GM23338 (cell line): ENCODE measurements around the gene ACAD8. TPM values are rescaled to one million over a fixed set of nuclear protein-coding genes. Genes with fewer than 3 reads are reported as not detected.

Experiments used
- ATAC-seq: fragments of 200-7000 bp; cut with Tn5 transposase; 3 replicates; pipeline ENCODE4 v1.9.1; 2020
- DNase-seq: peaks from one replicate; pipeline ENCODE4 v3.0.0-alpha.2; 2015; ENCODE audit warnings: low spot score
- H2AFZ ChIP-seq: fragments of 200-600 bp; sonication (generic); 2 replicates; pipeline ENCODE4 v1.8.0; 2016; ENCODE audit warnings: antibody characterized with exemption, mild to moderate bottlenecking, moderate library complexity
- H3F3A ChIP-seq: fragments of 200-600 bp; sonication (generic); replicated peaks from 2 replicates; pipeline ENCODE4 v1.8.0; 2017; ENCODE audit warnings: antibody characterized with exemption, mixed run types, low read depth
- H3K27ac ChIP-seq: fragments of 200-600 bp; sonication (generic); 2 replicates; pipeline ENCODE4 v1.6.1; 2016; ENCODE audit warnings: low read depth
- H3K27me3 ChIP-seq: fragments of 200-600 bp; sonication (generic); 2 replicates; pipeline ENCODE4 v1.8.0; 2016; ENCODE audit warnings: mild to moderate bottlenecking, mixed run types, moderate library complexity; ENCODE audit not compliant: insufficient read depth
- H3K36me3 ChIP-seq: fragments of 200-600 bp; sonication (generic); 2 replicates; pipeline ENCODE4 v1.8.0; 2016; ENCODE audit warnings: mild to moderate bottlenecking; ENCODE audit not compliant: insufficient read depth
- H3K4me1 ChIP-seq: fragments of 200-600 bp; sonication (generic); 2 replicates; pipeline ENCODE4 v1.8.0; 2016; ENCODE audit warnings: mild to moderate bottlenecking, moderate library complexity; ENCODE audit not compliant: insufficient read depth
- H3K4me2 ChIP-seq: fragments of 200-600 bp; sonication (generic); 2 replicates; pipeline ENCODE4 v1.7.1; 2017; ENCODE audit warnings: mixed run types
- H3K4me3 ChIP-seq: fragments of 200-600 bp; sonication (generic); 2 replicates; pipeline ENCODE4 v1.6.1; 2016; ENCODE audit warnings: mixed run types
- H3K79me2 ChIP-seq: fragments of 200-600 bp; sonication (generic); replicated peaks from 2 replicates; pipeline ENCODE4 v1.8.0; 2017; ENCODE audit warnings: mild to moderate bottlenecking; ENCODE audit not compliant: insufficient read depth
- H3K9me2 ChIP-seq: fragments of 200-600 bp; sonication (generic); 2 replicates; pipeline ENCODE4 v1.8.0; 2017; ENCODE audit not compliant: insufficient read depth
- H4K20me1 ChIP-seq: fragments of 200-600 bp; sonication (generic); replicated peaks from 2 replicates; pipeline ENCODE4 v1.8.0; 2017; ENCODE audit warnings: mild to moderate bottlenecking; ENCODE audit not compliant: insufficient read depth
- H3K27ac Mint-ChIP-seq: 2 replicates; pipeline ENCODE4 v1.8.0; 2020; ENCODE audit warnings: inconsistent platforms, mild to moderate bottlenecking, moderate library complexity, mixed read lengths
- H3K27me3 Mint-ChIP-seq: 3 replicates; pipeline ENCODE4 v1.8.0; 2022; ENCODE audit warnings: low read depth, mild to moderate bottlenecking, moderate library complexity, mixed read lengths, inconsistent platforms; ENCODE audit not compliant: insufficient read depth, poor library complexity
- H3K36me3 Mint-ChIP-seq: 3 replicates; pipeline ENCODE4 v1.8.0; 2021; ENCODE audit warnings: low read depth, mild to moderate bottlenecking, inconsistent platforms, moderate library complexity, mixed read lengths
- H3K4me1 Mint-ChIP-seq: 3 replicates; pipeline ENCODE4 v1.8.0; 2020; ENCODE audit warnings: mild to moderate bottlenecking, inconsistent platforms, mixed read lengths
- H3K4me3 Mint-ChIP-seq: 3 replicates; pipeline ENCODE4 v1.8.0; 2021; ENCODE audit warnings: moderate library complexity, mild to moderate bottlenecking, inconsistent platforms, mixed read lengths
- H3K9me3 Mint-ChIP-seq: 3 replicates; pipeline ENCODE4 v1.8.0; 2020; ENCODE audit warnings: moderate library complexity, mild to moderate bottlenecking, inconsistent platforms, mixed read lengths
- CREB1 ChIP-seq: fragments of 250-450 bp; sonication (Bioruptor Pico); IDR thresholded peaks from 2 replicates; pipeline ENCODE4 v1.5.0; 2020; ENCODE audit warnings: low read depth, mild to moderate bottlenecking, moderate library complexity
- EZH2phosphoT487 ChIP-seq: fragments of 200-600 bp; sonication (generic); IDR thresholded peaks from one replicate; pipeline ENCODE4 v1.8.1; 2018; ENCODE audit warnings: antibody characterized with exemption; ENCODE audit not compliant: unreplicated experiment
- JUNB ChIP-seq: IDR thresholded peaks from one replicate; pipeline ENCODE4 v1.6.1; 2016; ENCODE audit warnings: antibody characterized with exemption; ENCODE audit not compliant: unreplicated experiment
- NANOG ChIP-seq: IDR thresholded peaks from 2 replicates; pipeline ENCODE4 v1.6.1; 2016; ENCODE audit warnings: antibody characterized with exemption, borderline replicate concordance
- STAT1 ChIP-seq: IDR thresholded peaks from one replicate; pipeline ENCODE4 v1.6.1; 2016; ENCODE audit warnings: antibody characterized with exemption; ENCODE audit not compliant: unreplicated experiment
- ZNF114 ChIP-seq: fragments of 250-450 bp; sonication (Bioruptor Pico); IDR thresholded peaks from 2 replicates; pipeline ENCODE4 v1.5.0; 2020; ENCODE audit warnings: mild to moderate bottlenecking, moderate library complexity
- ZNF331 ChIP-seq: fragments of 250-450 bp; sonication (Bioruptor Pico); IDR thresholded peaks from 2 replicates; pipeline ENCODE4 v1.5.0; 2020; ENCODE audit warnings: low read depth, mild to moderate bottlenecking, moderate library complexity
- polyA plus RNA-seq: library from polyadenylated mRNA; unstranded; fragments of >200 nt; fragmentation: Nextera tagmentation; extraction: Ambion mirVana; gene quantifications from 2 replicates; pipeline ENCODE4 v1.2.1, GENCODE V29; 2016
- total RNA-seq: library from RNA; depleted of rRNA; stranded (reverse); fragments of >200 nt; shearing (Covaris generic); gene quantifications from 2 replicates; pipeline ENCODE4 v1.2.3, GENCODE V29; 2014
- TF ChIP-seq, protein P1 (sequence below): IDR thresholded peaks from 2 replicates; pipeline ENCODE4 v1.6.1; 2016; ENCODE audit warnings: antibody characterized with exemption
- TF ChIP-seq, protein P2 (sequence below): IDR thresholded peaks from one replicate; pipeline ENCODE4 v1.6.1; 2018; ENCODE audit warnings: antibody characterized with exemption; ENCODE audit not compliant: unreplicated experiment
- TF ChIP-seq, protein P3 (sequence below), 2 experiments: fragments of 200-600 bp in 1 of 2; sonication (generic) in 1 of 2; conservative IDR thresholded peaks; 2 replicates each; pipeline versions ENCODE4 v1.5.1 to v1.6.1; 2016 to 2017; ENCODE audit warnings: antibody characterized with exemption in 2 of 2, low read depth in 2 of 2, mild to moderate bottlenecking in 2 of 2, moderate library complexity in 1 of 2

The ACAD8 gene
- total and polyA plus RNA-seq, 2 experiments from 2014 or later = 43.2 to 65.4 TPM

DNA sequence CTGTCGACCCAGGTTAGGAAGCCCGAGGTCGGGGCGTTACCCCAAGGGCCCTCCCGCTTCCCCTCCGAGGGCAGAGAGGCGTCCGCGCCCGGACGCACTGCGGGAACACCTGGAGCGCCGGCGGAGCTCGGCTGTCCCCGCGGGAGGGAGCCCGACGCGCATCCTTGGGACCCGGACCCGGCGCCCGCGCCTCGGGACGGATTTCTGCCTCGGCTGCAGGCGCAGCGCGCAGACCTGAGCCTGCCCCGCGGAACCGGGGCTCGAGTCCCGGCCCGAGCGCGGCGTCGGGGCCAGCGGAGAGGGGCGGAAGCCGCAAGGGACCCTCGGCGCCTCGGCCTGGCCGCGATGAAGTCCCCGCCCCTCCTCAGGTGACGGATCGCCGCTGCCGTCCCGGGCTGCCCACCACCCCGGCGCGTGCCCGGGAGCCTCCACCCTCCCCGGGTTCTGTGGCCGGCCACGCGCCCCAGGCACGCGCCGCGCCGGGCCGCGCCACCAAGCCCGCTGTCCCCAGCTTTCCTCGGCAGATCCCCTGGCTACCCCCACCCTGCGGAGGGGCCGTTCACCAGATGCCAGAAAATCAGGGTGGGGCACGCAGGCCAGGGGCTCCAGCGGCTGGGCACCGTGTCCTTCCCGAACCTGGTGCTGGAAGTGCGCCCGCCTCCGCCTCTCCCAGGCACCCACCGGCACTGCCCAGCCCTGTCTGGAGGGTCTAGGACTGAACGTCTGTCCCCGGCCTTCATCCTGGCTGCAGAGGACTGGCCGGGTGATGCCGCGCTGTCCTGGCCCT is 23.2 kb downstream of the ACAD8 start (continued):
- TF ChIP-seq, protein P1, sequence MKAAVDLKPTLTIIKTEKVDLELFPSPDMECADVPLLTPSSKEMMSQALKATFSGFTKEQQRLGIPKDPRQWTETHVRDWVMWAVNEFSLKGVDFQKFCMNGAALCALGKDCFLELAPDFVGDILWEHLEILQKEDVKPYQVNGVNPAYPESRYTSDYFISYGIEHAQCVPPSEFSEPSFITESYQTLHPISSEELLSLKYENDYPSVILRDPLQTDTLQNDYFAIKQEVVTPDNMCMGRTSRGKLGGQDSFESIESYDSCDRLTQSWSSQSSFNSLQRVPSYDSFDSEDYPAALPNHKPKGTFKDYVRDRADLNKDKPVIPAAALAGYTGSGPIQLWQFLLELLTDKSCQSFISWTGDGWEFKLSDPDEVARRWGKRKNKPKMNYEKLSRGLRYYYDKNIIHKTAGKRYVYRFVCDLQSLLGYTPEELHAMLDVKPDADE = no peak
- TF ChIP-seq CREB1 (CRISPR knock-in tag) = no peak
- TF ChIP-seq NANOG = no peak
- TF ChIP-seq ZNF114 (CRISPR knock-in tag) = no peak
- no peak for TF ChIP-seq EZH2phosphoT487
- TF ChIP-seq ZNF331 = no peak
- no peak for TF ChIP-seq JUNB
- no peak for TF ChIP-seq STAT1
- TF ChIP-seq, protein P2, sequence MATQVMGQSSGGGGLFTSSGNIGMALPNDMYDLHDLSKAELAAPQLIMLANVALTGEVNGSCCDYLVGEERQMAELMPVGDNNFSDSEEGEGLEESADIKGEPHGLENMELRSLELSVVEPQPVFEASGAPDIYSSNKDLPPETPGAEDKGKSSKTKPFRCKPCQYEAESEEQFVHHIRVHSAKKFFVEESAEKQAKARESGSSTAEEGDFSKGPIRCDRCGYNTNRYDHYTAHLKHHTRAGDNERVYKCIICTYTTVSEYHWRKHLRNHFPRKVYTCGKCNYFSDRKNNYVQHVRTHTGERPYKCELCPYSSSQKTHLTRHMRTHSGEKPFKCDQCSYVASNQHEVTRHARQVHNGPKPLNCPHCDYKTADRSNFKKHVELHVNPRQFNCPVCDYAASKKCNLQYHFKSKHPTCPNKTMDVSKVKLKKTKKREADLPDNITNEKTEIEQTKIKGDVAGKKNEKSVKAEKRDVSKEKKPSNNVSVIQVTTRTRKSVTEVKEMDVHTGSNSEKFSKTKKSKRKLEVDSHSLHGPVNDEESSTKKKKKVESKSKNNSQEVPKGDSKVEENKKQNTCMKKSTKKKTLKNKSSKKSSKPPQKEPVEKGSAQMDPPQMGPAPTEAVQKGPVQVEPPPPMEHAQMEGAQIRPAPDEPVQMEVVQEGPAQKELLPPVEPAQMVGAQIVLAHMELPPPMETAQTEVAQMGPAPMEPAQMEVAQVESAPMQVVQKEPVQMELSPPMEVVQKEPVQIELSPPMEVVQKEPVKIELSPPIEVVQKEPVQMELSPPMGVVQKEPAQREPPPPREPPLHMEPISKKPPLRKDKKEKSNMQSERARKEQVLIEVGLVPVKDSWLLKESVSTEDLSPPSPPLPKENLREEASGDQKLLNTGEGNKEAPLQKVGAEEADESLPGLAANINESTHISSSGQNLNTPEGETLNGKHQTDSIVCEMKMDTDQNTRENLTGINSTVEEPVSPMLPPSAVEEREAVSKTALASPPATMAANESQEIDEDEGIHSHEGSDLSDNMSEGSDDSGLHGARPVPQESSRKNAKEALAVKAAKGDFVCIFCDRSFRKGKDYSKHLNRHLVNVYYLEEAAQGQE = no peak

DNA sequence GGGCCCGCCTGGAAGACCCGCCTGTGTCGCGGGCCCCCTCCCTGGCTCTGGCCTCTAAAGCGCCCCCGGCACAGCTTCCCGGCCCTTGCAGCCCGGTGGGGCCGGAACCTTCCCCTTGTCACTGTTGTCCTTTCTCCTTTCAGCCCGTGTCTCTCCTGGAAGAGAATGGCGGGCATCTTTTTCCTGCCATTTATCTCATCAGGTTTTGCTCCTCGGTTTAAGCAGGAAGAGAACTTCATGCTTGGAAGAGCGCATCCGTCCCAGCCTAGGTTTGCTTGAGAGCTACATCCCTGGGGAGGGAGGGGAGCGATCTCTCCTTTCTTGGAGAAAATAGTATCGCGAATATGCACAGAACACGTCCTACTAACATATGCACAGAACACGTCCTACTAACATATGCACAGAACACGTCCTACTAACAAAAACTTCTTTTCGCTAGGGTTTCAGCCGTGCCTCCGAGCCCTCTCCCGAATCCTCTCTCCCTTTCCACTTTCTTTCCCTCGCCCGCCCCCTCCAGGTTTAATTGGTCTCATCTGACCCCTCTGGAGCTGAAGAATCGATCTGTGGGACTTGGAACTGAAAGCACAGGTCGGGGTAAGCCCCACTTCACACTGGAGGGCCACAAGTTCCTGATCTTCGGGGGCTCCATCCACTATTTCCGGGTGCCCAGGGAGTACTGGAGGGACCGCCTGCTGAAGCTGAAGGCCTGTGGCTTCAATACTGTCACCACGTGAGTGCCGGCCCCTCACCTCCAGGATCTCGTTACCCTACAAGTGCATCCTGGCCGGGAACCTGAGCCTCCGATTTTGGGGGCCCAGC is 24.0 kb downstream of the ACAD8 start:
- 0 out of 2 replicates have a peak, but pooled peaks cover 7% of the 10 kb centered on the region for H3K36me3 ChIP-seq
- H3K9me2 ChIP-seq = no peaks in the 10 kb centered on the region
- Mint-ChIP-seq H3K4me3 (peak overlapping the region; percentile 88), H3K27ac (peak overlapping the region; percentile 73), H3K4me1 (peaks cover 35% of the 10 kb centered on the region), H3K36me3 (peaks cover 45% of the 10 kb centered on the region), H3K9me3 (peaks cover 4% of the 10 kb centered on the region; the same call in 1 of the 3 replicates), H3K27me3 (peaks cover 18% of the 10 kb centered on the region)
- no peak overlapping the region for H3K27ac ChIP-seq
- ATAC-seq = peak; percentile 8
- peaks cover 26% of the 10 kb centered on the region for H3K4me1 ChIP-seq
- H3K79me2 ChIP-seq = peaks cover 51% of the 10 kb centered on the region
- H3K27me3 ChIP-seq = no peaks in the 10 kb centered on the region
- peak overlapping the region; percentile 90 for H3K4me3 ChIP-seq
- peaks cover 3% of the 10 kb centered on the region; the same call in 1 of the 2 replicates for H3F3A ChIP-seq
- H3K4me2 ChIP-seq = peak overlapping the region; percentile 93
- H4K20me1 ChIP-seq = no peaks in the 10 kb centered on the region
- DNase-seq = peak; percentile 73
- peak overlapping the region; percentile 48; the same call in 1 of the 2 replicates for H2AFZ ChIP-seq
- TF ChIP-seq, protein P3, sequence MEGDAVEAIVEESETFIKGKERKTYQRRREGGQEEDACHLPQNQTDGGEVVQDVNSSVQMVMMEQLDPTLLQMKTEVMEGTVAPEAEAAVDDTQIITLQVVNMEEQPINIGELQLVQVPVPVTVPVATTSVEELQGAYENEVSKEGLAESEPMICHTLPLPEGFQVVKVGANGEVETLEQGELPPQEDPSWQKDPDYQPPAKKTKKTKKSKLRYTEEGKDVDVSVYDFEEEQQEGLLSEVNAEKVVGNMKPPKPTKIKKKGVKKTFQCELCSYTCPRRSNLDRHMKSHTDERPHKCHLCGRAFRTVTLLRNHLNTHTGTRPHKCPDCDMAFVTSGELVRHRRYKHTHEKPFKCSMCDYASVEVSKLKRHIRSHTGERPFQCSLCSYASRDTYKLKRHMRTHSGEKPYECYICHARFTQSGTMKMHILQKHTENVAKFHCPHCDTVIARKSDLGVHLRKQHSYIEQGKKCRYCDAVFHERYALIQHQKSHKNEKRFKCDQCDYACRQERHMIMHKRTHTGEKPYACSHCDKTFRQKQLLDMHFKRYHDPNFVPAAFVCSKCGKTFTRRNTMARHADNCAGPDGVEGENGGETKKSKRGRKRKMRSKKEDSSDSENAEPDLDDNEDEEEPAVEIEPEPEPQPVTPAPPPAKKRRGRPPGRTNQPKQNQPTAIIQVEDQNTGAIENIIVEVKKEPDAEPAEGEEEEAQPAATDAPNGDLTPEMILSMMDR (conservative IDR thresholded peaks at IDR 0.05; ENCODE audit: low read depth in 2 of 2) = peak in 1 of 2 experiments; percentile 39; a peak in 3 of 4 replicates
